Trophoblast cell (in vitro differentiated cells and primary cell): Measurements from ENCODE around the gene WDR86.

ENCODE experiments used
- DNase-seq, 2 donors: peaks; one replicate each; pipeline ENCODE4 v3.0.0-alpha.2; 2016
- H2AFZ ChIP-seq: 2 replicates; pipeline ENCODE4 v1.6.1; 2013; ENCODE audit warnings: low read length, moderate library complexity, mild to moderate bottlenecking; ENCODE audit not compliant: insufficient read depth, poor library complexity
- H2AK5ac ChIP-seq: 2 replicates; pipeline ENCODE4 v1.6.1; 2013; ENCODE audit warnings: mild to moderate bottlenecking, low read length
- H2BK120ac ChIP-seq: 2 replicates; pipeline ENCODE4 v1.6.1; 2013; ENCODE audit warnings: low read length, mild to moderate bottlenecking, moderate library complexity; ENCODE audit not compliant: insufficient read depth, poor library complexity
- H2BK12ac ChIP-seq: 2 replicates; pipeline ENCODE4 v1.6.1; 2013; ENCODE audit warnings: mild to moderate bottlenecking, low read length, moderate library complexity
- H2BK5ac ChIP-seq: 2 replicates; pipeline ENCODE4 v1.6.1; 2013; ENCODE audit warnings: low read length, low read depth, moderate library complexity, mild to moderate bottlenecking; ENCODE audit not compliant: poor library complexity
- H3K14ac ChIP-seq: 2 replicates; pipeline ENCODE4 v1.6.1; 2013; ENCODE audit warnings: mild to moderate bottlenecking, low read length
- H3K18ac ChIP-seq: 2 replicates; pipeline ENCODE4 v1.6.1; 2013; ENCODE audit warnings: mild to moderate bottlenecking, low read length
- H3K23ac ChIP-seq: 2 replicates; pipeline ENCODE4 v1.6.1; 2013; ENCODE audit warnings: low read length
- H3K27ac ChIP-seq: 2 replicates; pipeline ENCODE4 v1.5.1; 2013; ENCODE audit warnings: low read depth, mild to moderate bottlenecking, inconsistent platforms, low read length, moderate library complexity
- H3K27me3 ChIP-seq: 2 replicates; pipeline ENCODE4 v1.6.1; 2013; ENCODE audit warnings: inconsistent platforms, mild to moderate bottlenecking, low read length, moderate library complexity; ENCODE audit not compliant: insufficient read depth
- H3K36me3 ChIP-seq, 2 experiments: 1 replicate in 1 of 2; 2 replicates in 1 of 2; pipeline ENCODE4 v1.6.1; 2013; ENCODE audit warnings: low read length in 2 of 2, mild to moderate bottlenecking in 2 of 2, moderate library complexity in 1 of 2; ENCODE audit not compliant: insufficient read depth in 2 of 2, control insufficient read depth in 1 of 2
- H3K4ac ChIP-seq: 2 replicates; pipeline ENCODE4 v1.6.1; 2013; ENCODE audit warnings: low read depth, mild to moderate bottlenecking, low read length, moderate library complexity
- H3K4me1 ChIP-seq, 2 experiments: 1 replicate in 1 of 2; 2 replicates in 1 of 2; pipeline ENCODE4 v1.6.1; 2013; ENCODE audit warnings: low read length in 2 of 2, mild to moderate bottlenecking in 2 of 2, moderate library complexity in 1 of 2; ENCODE audit not compliant: insufficient read depth in 2 of 2, control insufficient read depth in 1 of 2
- H3K4me2 ChIP-seq: 2 replicates; pipeline ENCODE4 v1.6.1; 2013; ENCODE audit warnings: inconsistent platforms, mild to moderate bottlenecking, low read length, moderate library complexity
- H3K4me3 ChIP-seq: 2 replicates; pipeline ENCODE4 v1.5.1; 2013; ENCODE audit warnings: mild to moderate bottlenecking, low read depth, low read length, inconsistent platforms
- H3K79me1 ChIP-seq: one replicate; pipeline ENCODE4 v1.6.1; 2013; ENCODE audit warnings: low read length
- H3K79me2 ChIP-seq: 2 replicates; pipeline ENCODE4 v1.6.1; 2013; ENCODE audit warnings: low read length, mild to moderate bottlenecking; ENCODE audit not compliant: control insufficient read depth, insufficient read depth, poor library complexity
- H3K9ac ChIP-seq: 2 replicates; pipeline ENCODE4 v1.6.1; 2013; ENCODE audit warnings: mild to moderate bottlenecking, low read length
- H3K9me3 ChIP-seq: 2 replicates; pipeline ENCODE4 v1.6.1; 2013; ENCODE audit warnings: low read depth, mild to moderate bottlenecking, control low read depth, inconsistent platforms, low read length; ENCODE audit not compliant: insufficient read depth
- H4K12ac ChIP-seq: 2 replicates; pipeline ENCODE4 v1.6.1; 2013; ENCODE audit warnings: low read depth, mild to moderate bottlenecking, low read length, moderate library complexity
- H4K8ac ChIP-seq: 2 replicates; pipeline ENCODE4 v1.6.1; 2013; ENCODE audit warnings: low read depth, mild to moderate bottlenecking, low read length, moderate library complexity
- H4K91ac ChIP-seq: one replicate; pipeline ENCODE4 v1.6.1; 2013; ENCODE audit warnings: low read depth, mild to moderate bottlenecking, low read length, moderate library complexity
- WGBS: extraction: QIAGEN DNeasy Blood & Tissue Kit; methylation state at CpG from one replicate; pipeline ENCODE4 v1.1.7; 2013; ENCODE audit warnings: missing lambda C conversion rate; ENCODE audit not compliant: insufficient read length, insufficient coverage; ENCODE audit errors: extremely low coverage; 5-methylcytosine and 5-hydroxymethylcytosine counted together

The WDR86 gene

DNA sequence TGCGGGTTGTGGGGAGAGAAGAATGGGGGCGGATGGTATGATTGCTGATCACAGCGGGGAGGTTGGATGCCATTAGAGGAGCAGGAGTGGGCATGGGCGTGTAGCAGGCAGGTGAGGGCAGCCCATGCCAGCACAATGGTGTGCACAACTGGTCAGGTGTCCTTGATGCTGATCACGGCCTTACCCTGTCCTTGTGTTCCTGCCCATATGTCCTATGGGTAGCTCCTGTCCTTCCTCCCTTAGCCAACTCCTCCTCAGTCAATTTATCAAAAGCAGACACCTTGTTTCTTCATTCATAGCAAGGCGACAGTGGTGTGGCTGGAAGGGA, 30.7 kb downstream of the WDR86 start:
- no peak overlapping the region for H4K12ac ChIP-seq
- H2AK5ac ChIP-seq = no peak overlapping the region
- H3K36me3 ChIP-seq = peaks cover 30 to 31% of the 10 kb centered on the region in 2 experiments
- peaks cover 10% of the 10 kb centered on the region for H3K27me3 ChIP-seq
- WGBS = no CpG with 5 or more reads among the region's 6 CpGs
- no peak overlapping the region for H2AFZ ChIP-seq
- no peak overlapping the region for H2BK120ac ChIP-seq
- no peak overlapping the region for H4K8ac ChIP-seq
- no peaks in the 10 kb centered on the region for H3K79me2 ChIP-seq
- no peak overlapping the region for H3K23ac ChIP-seq
- H3K4me3 ChIP-seq = no peak overlapping the region
- H2BK5ac ChIP-seq = no peak overlapping the region
- no peaks in the 10 kb centered on the region for H3K79me1 ChIP-seq
- H3K18ac ChIP-seq = no peak overlapping the region
- no peak overlapping the region for H3K4me2 ChIP-seq
- peaks cover 9 to 11% of the 10 kb centered on the region in 2 experiments for H3K4me1 ChIP-seq
- H3K27ac ChIP-seq = no peak overlapping the region
- no peak overlapping the region for H3K4ac ChIP-seq
- no peak overlapping the region for H2BK12ac ChIP-seq
- no peak for DNase-seq
- no peak overlapping the region for H4K91ac ChIP-seq
- H3K14ac ChIP-seq = no peak overlapping the region
- no peaks in the 10 kb centered on the region for H3K9me3 ChIP-seq
- H3K9ac ChIP-seq = no peak overlapping the region

DNA sequence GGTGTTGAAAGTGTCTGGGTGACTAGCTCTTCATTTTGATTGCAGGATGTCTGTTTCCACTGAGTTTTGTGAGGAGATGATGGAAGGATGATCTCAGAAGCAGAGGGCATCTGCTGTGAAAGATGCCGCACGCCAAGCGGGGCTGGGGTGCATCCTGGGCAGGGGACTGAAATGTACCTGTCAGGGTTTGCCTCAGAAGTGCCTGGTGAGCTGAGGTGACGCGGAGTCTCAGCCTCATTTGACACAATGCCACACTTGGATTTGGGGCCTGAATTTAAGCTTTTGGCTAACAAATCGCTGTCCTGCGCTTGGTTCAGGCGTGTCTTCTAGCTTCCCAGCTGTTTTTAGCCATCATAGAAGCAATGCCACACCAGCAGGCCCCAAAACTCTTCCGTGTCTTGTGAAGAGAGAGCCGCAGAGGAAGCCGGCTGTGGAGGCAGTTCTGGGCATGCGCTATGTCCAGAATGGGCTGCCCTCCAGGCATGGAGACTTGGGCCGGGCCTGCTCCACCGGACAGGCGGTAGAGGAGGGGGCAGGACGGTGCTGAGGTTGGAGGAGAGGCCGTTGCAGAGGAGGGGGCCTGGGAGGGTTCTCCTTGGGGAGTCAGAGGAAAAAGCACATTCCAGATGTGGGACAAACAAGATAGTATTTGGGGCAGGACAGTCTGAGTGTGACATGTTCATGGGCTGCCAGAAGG, 31.2 kb downstream of the WDR86 start:
- H2AK5ac ChIP-seq = no peak overlapping the region
- peaks cover 10% of the 10 kb centered on the region for H3K27me3 ChIP-seq
- no peak overlapping the region for H3K14ac ChIP-seq
- H2AFZ ChIP-seq = no peak overlapping the region
- H3K36me3 ChIP-seq = peaks cover 33% of the 10 kb centered on the region in 2 experiments
- H3K79me1 ChIP-seq = no peaks in the 10 kb centered on the region
- peak in 1 of 2 donors; percentile 8 for DNase-seq
- peaks cover 9 to 11% of the 10 kb centered on the region in 2 experiments for H3K4me1 ChIP-seq
- H3K23ac ChIP-seq = no peak overlapping the region
- H3K9ac ChIP-seq = no peak overlapping the region
- H3K27ac ChIP-seq = no peak overlapping the region
- H2BK5ac ChIP-seq = no peak overlapping the region
- no peak overlapping the region for H3K18ac ChIP-seq
- no peaks in the 10 kb centered on the region for H3K9me3 ChIP-seq
- no peak overlapping the region for H3K4me3 ChIP-seq
- no peak overlapping the region for H3K4me2 ChIP-seq
- no peak overlapping the region for H2BK120ac ChIP-seq
- H4K8ac ChIP-seq = no peak overlapping the region
- no peak overlapping the region for H4K91ac ChIP-seq
- no CpG with 5 or more reads among the region's 17 CpGs for WGBS
- H3K4ac ChIP-seq = no peak overlapping the region
- no peak overlapping the region for H2BK12ac ChIP-seq
- no peaks in the 10 kb centered on the region for H3K79me2 ChIP-seq
- no peak overlapping the region for H4K12ac ChIP-seq

DNA sequence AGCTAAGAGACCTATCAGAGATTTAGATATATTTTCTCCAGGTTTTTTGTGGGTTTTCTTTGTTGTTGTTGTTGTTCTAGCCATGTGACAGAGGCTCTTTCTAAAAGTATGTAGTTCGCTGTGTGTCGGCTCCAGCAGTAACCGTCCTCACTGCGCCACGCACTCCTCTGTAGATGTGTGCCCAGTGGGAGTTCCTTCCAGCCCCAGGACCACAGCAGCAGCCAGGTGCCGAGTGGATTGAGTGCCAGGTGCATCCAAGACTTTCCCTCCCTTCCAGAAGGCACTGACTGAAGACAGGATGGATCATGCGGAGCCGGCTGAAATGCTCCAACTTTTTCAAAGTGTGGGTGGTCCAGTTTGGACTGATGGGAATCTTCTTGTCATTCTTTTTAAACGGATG, 31.8 kb downstream of the WDR86 start:
- H3K4me1 ChIP-seq = peaks cover 9 to 11% of the 10 kb centered on the region in 2 experiments
- no peak overlapping the region for H2AK5ac ChIP-seq
- H3K23ac ChIP-seq = no peak overlapping the region
- peaks cover 10% of the 10 kb centered on the region for H3K27me3 ChIP-seq
- no peak overlapping the region for H3K4me2 ChIP-seq
- H3K36me3 ChIP-seq = peaks cover 33 to 34% of the 10 kb centered on the region in 2 experiments
- no peak overlapping the region for H3K27ac ChIP-seq
- no peak overlapping the region for H3K4me3 ChIP-seq
- no peak overlapping the region for H2BK12ac ChIP-seq
- no peak overlapping the region for H2BK5ac ChIP-seq
- H4K91ac ChIP-seq = no peak overlapping the region
- no peak overlapping the region for H3K18ac ChIP-seq
- no peak overlapping the region for H2AFZ ChIP-seq
- no peaks in the 10 kb centered on the region for H3K79me2 ChIP-seq
- no peak overlapping the region for H4K12ac ChIP-seq
- no peak overlapping the region for H4K8ac ChIP-seq
- H3K79me1 ChIP-seq = no peaks in the 10 kb centered on the region
- no peak overlapping the region for H3K9ac ChIP-seq
- H3K14ac ChIP-seq = no peak overlapping the region
- DNase-seq = no peak
- no CpG with 5 or more reads among the region's 9 CpGs for WGBS
- no peak overlapping the region for H2BK120ac ChIP-seq
- no peaks in the 10 kb centered on the region for H3K9me3 ChIP-seq
- H3K4ac ChIP-seq = no peak overlapping the region

DNA sequence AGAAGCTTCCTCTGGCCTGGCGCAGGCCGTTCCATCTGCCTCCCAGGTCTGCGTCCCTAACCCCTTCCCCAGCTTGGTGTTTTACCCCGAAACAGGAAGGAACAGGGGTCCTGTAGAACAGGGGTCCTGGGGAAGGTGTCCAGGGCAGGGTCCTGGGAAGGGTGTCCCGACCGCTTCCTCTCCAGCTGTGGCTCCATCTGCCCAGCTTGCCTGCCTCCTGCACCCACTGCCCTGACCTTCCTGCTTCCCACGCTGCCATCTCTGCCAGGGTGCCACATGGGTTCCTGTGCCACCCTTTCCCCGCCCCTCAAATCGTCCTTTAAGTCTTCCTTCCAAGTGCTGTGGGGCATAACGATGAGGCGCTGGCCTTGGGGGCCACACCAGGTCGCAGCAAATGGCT, 32.4 kb downstream of the WDR86 start:
- Histone ChIP-seq H3K23ac (no peak overlapping the region), H3K27me3 (peaks cover 10% of the 10 kb centered on the region), H4K91ac (no peak overlapping the region), H3K18ac (no peak overlapping the region), H4K8ac (no peak overlapping the region), H2AFZ (no peak overlapping the region), H2BK120ac (no peak overlapping the region), H3K9ac (peak overlapping the region; percentile 39), H3K79me1 (no peaks in the 10 kb centered on the region), H2BK5ac (no peak overlapping the region), H3K79me2 (no peaks in the 10 kb centered on the region), H3K4me3 (no peak overlapping the region), H2AK5ac (no peak overlapping the region), H3K4me1 (peaks cover 9 to 11% of the 10 kb centered on the region in 2 experiments), H3K4ac (no peak overlapping the region), H3K27ac (no peak overlapping the region), H3K14ac (no peak overlapping the region), H3K4me2 (no peak overlapping the region), H3K9me3 (no peaks in the 10 kb centered on the region), H3K36me3 (peaks cover 33 to 34% of the 10 kb centered on the region in 2 experiments), H4K12ac (no peak overlapping the region), H2BK12ac (no peak overlapping the region)
- DNase-seq = no peak
- whole genome bisulfite sequencing = no CpG with 5 or more reads among the region's 12 CpGs
